Activated CD4-positive, alpha-beta memory T cell treated with anti-CD3 and anti-CD28 coated beads for 36 hours (primary cell): ENCODE results near the gene ATP8A1. TPM values are rescaled to one million over a fixed set of nuclear protein-coding genes. Genes with fewer than 3 reads are reported as not detected.
A peak's percentile ranks its signal among the peaks of the same experiment; 100 is the strongest.
"Not testable (repeated sequence)": the region's sequence is repeated elsewhere in the genome, so short reads cannot be mapped to it uniquely, and the experiment has no call there.

Source experiments
- CTCF ChIA-PET: fragments of 350-600 bp; sonication (Branson Sonifier 250); formaldehyde crosslinking; loops from one replicate; lab custom pipeline; 2021; ENCODE audit warnings: antibody characterized with exemption, inconsistent platforms; lab: Charles Lee
- POLR2A ChIA-PET: fragments of 350-600 bp; sonication (Branson Sonifier 250); formaldehyde crosslinking; loops from one replicate; lab custom pipeline; 2021; ENCODE audit warnings: antibody characterized with exemption; lab: Charles Lee
- DNase-seq: peaks from one replicate; pipeline ENCODE4 v3.0.0-alpha.2; 2020
- H3K27ac Mint-ChIP-seq: one replicate; pipeline ENCODE4 v1.8.0; 2021; ENCODE audit warnings: mixed read lengths
- H3K27me3 Mint-ChIP-seq: one replicate; pipeline ENCODE4 v1.8.0; 2021; ENCODE audit warnings: mixed read lengths
- H3K36me3 Mint-ChIP-seq: one replicate; pipeline ENCODE4 v1.8.0; 2021; ENCODE audit warnings: mixed read lengths
- H3K4me1 Mint-ChIP-seq: one replicate; pipeline ENCODE4 v1.8.0; 2021; ENCODE audit warnings: low read depth, mixed read lengths
- H3K4me3 Mint-ChIP-seq: one replicate; pipeline ENCODE4 v1.8.0; 2021; ENCODE audit warnings: mild to moderate bottlenecking, mixed read lengths
- H3K9me3 Mint-ChIP-seq: one replicate; pipeline ENCODE4 v1.8.0; 2021; ENCODE audit warnings: mixed read lengths
- intact Hi-C: fragments of 100-400 bp; cut with micrococcal nuclease; formaldehyde crosslinking; loops from one replicate; pipeline ENCODE4 v1.15.1; 2023
- total RNA-seq, 2 experiments: library from RNA; stranded (reverse); gene quantifications; one replicate each; pipeline ENCODE4 v1.2.3, GENCODE V29; 2021

The ATP8A1 gene
- total RNA-seq, result 10 to 100 TPM; 23.9 to 24.0 TPM

DNA sequence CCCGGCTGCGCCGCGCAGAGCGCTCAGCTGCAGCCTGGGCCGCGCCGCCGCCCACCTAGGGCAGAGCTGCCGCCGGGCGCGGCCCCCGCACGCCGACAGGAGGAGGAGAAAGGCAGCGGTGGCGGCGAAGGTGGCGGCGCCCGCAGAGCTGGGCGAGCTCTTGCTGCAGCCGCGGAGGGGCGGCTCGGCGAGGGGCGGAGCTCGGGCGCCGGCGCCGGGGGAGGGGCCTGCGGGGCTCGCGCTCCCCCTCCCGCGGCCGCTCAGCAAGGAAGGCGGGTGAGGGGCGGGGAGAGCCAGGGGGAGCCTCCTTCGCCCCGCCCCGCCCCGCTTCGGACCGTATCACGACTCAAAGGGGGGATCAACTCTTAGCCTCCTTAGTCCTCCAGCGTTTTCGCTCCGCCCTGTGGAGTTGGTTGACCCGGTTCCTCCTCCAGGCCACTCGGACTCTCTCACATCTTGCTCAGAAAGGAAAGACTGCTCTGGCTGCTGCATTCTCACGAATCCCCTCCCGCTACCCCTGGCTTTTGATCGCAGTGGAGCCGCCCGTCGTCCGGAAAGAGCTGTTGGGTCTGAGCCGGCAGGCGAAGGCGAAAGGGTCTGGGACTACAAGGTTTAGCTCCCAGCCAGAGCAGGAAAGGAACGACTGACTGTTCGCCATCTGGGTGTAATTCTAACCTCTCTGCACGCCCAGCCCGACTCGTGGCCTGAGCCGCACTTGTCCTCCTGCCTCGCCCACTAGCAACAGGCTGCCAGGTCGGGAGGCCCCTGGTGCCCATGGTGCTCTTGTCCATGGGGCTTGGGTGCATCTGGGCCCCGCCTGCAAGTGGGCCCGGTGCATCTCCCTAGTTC is at the start of gene ATP8A1:
ATP8A1 (minus strand) TSS at position 162 of the 849 bp plus-strand sequence. CDS start 232 bp downstream, outside the sequence.
- Mint-ChIP-seq H3K4me1 (peaks cover 40% of the 10 kb centered on the region), H3K27me3 (no peaks in the 10 kb centered on the region), H3K27ac (peak within 1 kb of the TSS; percentile 95), H3K9me3 (peaks cover 10% of the 10 kb centered on the region), H3K4me3 (peak within 1 kb of the TSS; percentile 89), H3K36me3 (peaks cover 9% of the 10 kb centered on the region)
- POLR2A ChIA-PET, result interaction anchor here (1.0 to 2.0 kb wide), 11 partner anchors 9 to 77 kb away, joined by 3 to 23 read pairs (median 5); no protein-coding TSS in a partner anchor
- DNase-seq, result peak; percentile 94
- CTCF ChIA-PET, result interaction anchor here (0.6 to 2.2 kb wide), 12 partner anchors 9 to 208 kb away, joined by 3 to 14 read pairs (median 4); no protein-coding TSS in a partner anchor
- intact Hi-C loops, result loop anchor here (1.0 kb wide), 3 partner anchors 15 to 77 kb away; no protein-coding TSS in a partner anchor

DNA sequence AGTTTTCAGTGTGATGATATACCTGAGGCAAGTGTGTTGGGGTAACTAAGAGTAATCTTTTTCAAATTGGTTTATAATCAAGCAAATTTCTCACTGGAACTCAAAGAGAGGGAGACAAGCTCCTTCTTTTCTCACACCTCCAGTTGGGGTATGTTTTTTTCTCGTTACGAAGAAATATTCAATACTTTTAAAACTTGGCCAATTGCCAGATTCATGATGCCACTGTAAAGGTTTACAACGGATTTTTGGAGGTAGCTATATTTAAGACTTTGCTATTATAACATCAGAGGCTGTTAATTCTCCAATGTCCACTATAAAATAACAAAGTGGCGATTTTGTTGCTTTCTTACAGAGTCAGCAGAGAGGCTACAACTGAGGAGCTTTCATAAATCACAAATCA is 49.2 kb upstream of the ATP8A1 start:
- Mint-ChIP-seq H3K4me1 (no peaks in the 10 kb centered on the region), H3K4me3 (no peak overlapping the region), H3K27me3 (peaks cover 13% of the 10 kb centered on the region), H3K9me3 (no peaks in the 10 kb centered on the region), H3K27ac (no peak overlapping the region), H3K36me3 (no peaks in the 10 kb centered on the region)
- intact Hi-C loops, result no loop called here
- no peak for DNase-seq
- POLR2A ChIA-PET, result no interaction called here
- CTCF ChIA-PET, result interaction anchor here (1.3 kb wide), 1 partner anchor 138 kb away, joined by 3 read pairs; no protein-coding TSS in a partner anchor

DNA sequence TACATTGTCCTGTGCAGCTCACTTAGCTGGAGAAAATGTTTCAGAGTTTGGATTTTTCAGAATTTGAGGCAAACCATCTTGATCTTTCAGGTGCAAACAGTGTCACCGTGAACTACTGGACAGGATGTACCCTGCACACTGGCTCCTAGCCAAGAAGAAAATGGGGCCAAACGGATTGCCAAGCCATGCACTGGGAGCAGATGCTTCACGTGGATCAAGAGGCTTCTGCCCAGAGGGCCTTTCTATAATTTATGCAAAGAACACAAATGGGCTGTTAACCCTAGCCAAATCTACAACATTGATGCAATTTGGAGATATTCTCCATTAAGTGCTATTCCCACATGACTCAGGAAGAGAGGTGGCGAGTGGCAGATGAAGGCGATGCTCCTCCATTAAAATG is 46.9 kb upstream of the ATP8A1 start:
- peaks cover 2% of the 10 kb centered on the region for H3K9me3 Mint-ChIP-seq
- CTCF ChIA-PET, result interaction anchor here (1.4 to 2.3 kb wide), 2 partner anchors 115 to 135 kb away, joined by 3 to 7 read pairs; no protein-coding TSS in a partner anchor

DNA sequence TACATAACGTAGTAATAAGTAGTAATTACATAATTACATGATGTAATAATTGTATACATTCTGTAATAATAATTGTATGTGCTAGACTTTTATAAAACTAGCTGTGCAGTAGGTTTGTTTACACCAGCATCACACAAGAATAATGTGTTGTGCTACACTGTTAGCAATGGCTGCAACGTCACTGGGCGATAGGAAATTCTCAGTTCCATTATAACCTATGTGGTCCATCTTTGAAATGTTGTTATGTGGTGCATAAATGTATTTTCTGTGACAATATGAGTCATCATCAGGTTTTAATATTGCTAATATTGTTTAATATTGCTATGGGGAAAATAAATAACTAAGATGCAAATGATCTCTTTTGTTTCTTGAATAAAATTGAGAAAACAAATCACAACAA is 46.0 kb upstream of the ATP8A1 start:
- DNase-seq, result no peak
- intact Hi-C loops, result no loop called here
- ChIA-PET CTCF (interaction anchor here (2.3 kb wide), 1 partner anchor 134 kb away, joined by 7 read pairs; no protein-coding TSS in a partner anchor), POLR2A (no interaction called here)
- Mint-ChIP-seq H3K27me3 (peaks cover 6% of the 10 kb centered on the region), H3K27ac (no peak overlapping the region), H3K4me3 (no peak overlapping the region), H3K9me3 (peaks cover 3% of the 10 kb centered on the region), H3K36me3 (no peaks in the 10 kb centered on the region), H3K4me1 (no peaks in the 10 kb centered on the region)

More for the DNA sequence above, 46.9 kb upstream of the ATP8A1 start:
- H3K4me3 Mint-ChIP-seq, result no peak overlapping the region
- no peak for DNase-seq
- H3K36me3 Mint-ChIP-seq, result no peaks in the 10 kb centered on the region
- intact Hi-C loops, result no loop called here
- no peak overlapping the region for H3K27ac Mint-ChIP-seq
- H3K4me1 Mint-ChIP-seq, result no peaks in the 10 kb centered on the region
- peaks cover 11% of the 10 kb centered on the region for H3K27me3 Mint-ChIP-seq
- POLR2A ChIA-PET, result no interaction called here

DNA sequence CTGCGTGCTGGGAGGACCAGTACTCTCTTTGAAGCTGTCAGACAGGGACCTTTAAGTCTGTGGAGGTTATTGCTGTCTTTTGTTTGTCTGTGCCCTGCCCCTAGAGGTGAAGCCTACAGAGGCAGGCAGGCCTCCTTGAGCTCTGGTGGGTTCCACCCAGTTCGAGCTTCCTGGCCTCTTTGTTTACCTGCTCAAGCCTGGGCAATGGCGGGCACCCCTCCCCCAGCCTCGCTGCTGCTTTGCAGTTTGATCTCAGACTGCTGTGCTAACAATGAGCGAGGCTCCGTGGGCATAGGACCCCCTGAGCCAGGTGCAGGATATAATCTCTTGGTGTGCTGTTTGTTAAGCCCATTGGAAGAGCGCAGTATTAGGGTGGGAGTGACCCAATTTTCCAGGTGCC is 44.9 kb upstream of the ATP8A1 start:
- CTCF ChIA-PET, result interaction anchor here (2.3 kb wide), 1 partner anchor 133 kb away, joined by 7 read pairs; no protein-coding TSS in a partner anchor
- H3K27ac Mint-ChIP-seq, H3K4me3 Mint-ChIP-seq, DNase-seq, intact Hi-C loops, H3K36me3 Mint-ChIP-seq, H3K4me1 Mint-ChIP-seq, H3K27me3 Mint-ChIP-seq, POLR2A ChIA-PET, H3K9me3 Mint-ChIP-seq: not testable (repeated sequence)

DNA sequence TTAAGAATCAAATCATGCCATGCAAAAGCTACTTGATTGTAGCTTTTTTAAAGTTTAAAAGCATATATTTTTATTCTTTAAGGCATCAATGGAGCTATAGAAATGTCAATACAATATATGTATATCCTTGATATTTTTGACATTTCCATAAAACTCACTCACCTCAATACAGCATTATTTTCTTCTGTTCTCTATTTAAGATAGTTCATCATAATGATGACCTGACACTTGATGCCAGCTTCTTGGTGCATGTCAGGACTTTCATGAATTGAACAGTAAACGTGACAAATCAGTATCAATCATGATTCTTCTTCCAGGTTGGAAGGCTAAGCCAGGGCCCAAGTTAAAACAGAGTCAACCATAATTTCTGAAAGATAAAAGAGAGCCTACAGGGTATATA is 33.6 kb upstream of the ATP8A1 start:
- Mint-ChIP-seq H3K27ac (no peak overlapping the region), H3K4me3 (no peak overlapping the region), H3K4me1 (no peaks in the 10 kb centered on the region), H3K27me3 (no peaks in the 10 kb centered on the region), H3K36me3 (no peaks in the 10 kb centered on the region), H3K9me3 (no peaks in the 10 kb centered on the region)
- POLR2A ChIA-PET, result no interaction called here
- DNase-seq, result no peak
- intact Hi-C loops, result no loop called here
- CTCF ChIA-PET, result interaction anchor here (0.8 kb wide), 1 partner anchor 122 kb away, joined by 3 read pairs; no protein-coding TSS in a partner anchor

DNA sequence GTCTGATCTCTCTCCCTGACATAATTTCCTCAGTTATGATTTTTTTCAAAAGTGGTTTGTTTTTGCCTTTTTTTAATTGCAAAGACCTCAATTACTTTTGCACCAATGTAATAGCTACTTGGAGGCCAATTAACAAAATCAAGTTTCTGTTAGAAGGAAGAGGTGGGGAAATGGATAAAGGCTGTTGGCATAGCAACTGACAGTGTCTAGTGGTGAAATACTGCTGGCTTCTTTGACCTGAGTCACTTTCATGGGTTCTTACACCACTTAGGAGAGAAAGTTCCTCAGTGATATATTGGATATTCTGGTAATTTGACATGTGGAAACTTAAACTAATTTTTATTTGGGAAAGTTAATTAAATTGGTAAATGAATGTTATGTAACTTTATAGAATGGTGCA is 26.5 kb upstream of the ATP8A1 start:
- intact Hi-C loops, result no loop called here
- Mint-ChIP-seq H3K4me1 (no peaks in the 10 kb centered on the region), H3K27ac (no peak overlapping the region), H3K27me3 (no peaks in the 10 kb centered on the region), H3K36me3 (no peaks in the 10 kb centered on the region), H3K4me3 (no peak overlapping the region), H3K9me3 (no peaks in the 10 kb centered on the region)
- ChIA-PET POLR2A (no interaction called here), CTCF (no interaction called here)
- DNase-seq, result no peak

DNA sequence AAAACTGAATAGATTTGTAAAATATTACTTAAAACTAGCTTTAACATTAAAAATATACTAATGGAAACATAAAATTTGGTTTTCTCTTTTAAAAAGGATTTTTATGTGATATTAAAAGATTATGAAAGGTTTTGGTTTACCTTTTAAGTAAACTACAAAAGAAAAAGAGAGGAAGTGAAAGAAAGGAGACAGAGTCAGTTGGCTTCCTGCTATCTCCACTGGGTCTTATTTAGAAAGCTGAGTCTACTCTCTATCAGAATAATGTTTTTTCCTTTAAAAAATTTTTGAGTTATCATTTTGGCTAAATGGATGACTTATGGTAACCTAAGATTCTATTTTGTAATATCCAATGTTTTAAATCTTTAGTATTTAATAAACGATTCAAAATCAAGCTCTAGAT is 21.6 kb upstream of the ATP8A1 start:
- Mint-ChIP-seq H3K27me3 (no peaks in the 10 kb centered on the region), H3K9me3 (no peaks in the 10 kb centered on the region), H3K4me3 (no peak overlapping the region), H3K4me1 (no peaks in the 10 kb centered on the region), H3K36me3 (no peaks in the 10 kb centered on the region), H3K27ac (no peak overlapping the region)
- ChIA-PET CTCF (interaction anchor here (1.2 kb wide), 1 partner anchor 21 kb away, joined by 3 read pairs; the partner anchor contains the start of gene ATP8A1), POLR2A (no interaction called here)
- no peak for DNase-seq
- intact Hi-C loops, result no loop called here

DNA sequence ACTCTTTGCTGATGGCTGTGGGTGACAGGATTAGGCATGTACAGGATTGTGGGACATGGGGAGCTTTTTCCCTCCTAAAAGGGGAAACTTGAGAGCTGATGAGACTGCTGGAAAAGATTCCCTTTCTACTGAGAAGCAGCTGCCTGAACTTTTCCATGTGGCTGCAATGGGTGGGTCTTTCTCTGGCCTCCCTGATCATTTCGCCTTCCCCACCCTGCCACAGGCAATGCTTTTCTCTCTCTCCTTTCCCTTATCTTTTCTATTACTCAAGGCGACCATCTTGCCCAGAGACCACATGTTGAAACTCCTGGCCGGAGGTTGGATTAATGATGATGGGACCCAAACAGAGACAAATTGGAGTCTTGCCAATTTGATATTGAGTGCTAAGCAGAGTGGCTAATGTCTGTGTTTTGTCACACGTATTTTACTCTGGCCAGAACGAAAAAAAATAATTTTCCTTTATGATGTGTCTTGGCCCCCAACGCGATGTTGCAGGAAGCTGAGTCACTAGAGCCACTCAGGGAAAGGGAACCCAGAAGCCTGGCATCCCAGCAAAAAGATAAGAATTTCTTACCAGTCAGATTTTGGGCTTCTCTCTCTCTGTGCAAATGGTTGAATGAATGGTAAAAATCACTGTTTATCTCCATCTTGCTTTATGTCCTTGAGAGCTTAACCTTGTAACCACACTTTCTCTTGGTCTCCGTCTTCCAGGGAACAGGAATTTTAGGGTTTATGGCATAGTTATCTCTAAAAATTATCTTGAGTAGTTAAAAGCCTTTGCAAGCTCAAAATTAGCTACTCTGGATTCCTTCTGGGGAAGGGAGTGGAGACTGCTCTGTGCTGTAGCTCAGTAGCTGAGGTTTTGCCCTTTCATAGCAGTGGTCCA is 19.4 kb upstream of the ATP8A1 start:
- Mint-ChIP-seq H3K4me1 (peaks cover 20% of the 10 kb centered on the region), H3K27me3 (no peaks in the 10 kb centered on the region), H3K36me3 (peaks cover under 1% of the 10 kb centered on the region), H3K9me3 (no peaks in the 10 kb centered on the region), H3K4me3 (no peak overlapping the region), H3K27ac (no peak overlapping the region)
- no peak for DNase-seq
- ChIA-PET POLR2A (no interaction called here), CTCF (interaction anchor here (0.8 to 1.1 kb wide), 2 partner anchors 107 to 108 kb away, joined by 3 read pairs; no protein-coding TSS in a partner anchor)
- intact Hi-C loops, result no loop called here

DNA sequence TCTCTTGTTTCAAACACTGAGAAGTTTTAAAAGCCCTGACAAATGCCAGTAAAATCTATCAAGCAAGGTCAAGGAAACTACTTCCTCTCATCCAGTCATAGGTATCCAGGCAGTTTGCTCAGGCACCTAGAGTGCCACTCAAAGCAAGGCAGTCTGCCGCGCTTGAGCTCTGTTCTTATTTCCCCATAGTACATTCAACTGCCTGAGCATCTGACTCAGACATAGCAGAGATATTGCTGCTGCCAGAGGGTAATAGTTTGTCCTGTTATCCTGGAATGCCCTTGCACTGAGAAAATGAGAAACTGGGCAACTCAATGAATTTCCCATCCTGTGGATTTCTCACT is 16.1 kb upstream of the ATP8A1 start:
- peak overlapping the region; percentile 20 for H3K4me3 Mint-ChIP-seq
- intact Hi-C loops, result loop anchor here (2.0 kb wide), 2 partner anchors 34 to 64 kb away; no protein-coding TSS in a partner anchor
- POLR2A ChIA-PET, result interaction anchor here (0.7 to 2.3 kb wide), 4 partner anchors 15 to 93 kb away, joined by 3 to 23 read pairs (median 4); partner anchors contain the start of gene ATP8A1
- peaks cover 2% of the 10 kb centered on the region for H3K36me3 Mint-ChIP-seq
- peak overlapping the region; percentile 84 for H3K27ac Mint-ChIP-seq
- peak; percentile 43 for DNase-seq
- peaks cover 35% of the 10 kb centered on the region for H3K4me1 Mint-ChIP-seq
- CTCF ChIA-PET, result interaction anchor here (1.1 to 1.6 kb wide), 2 partner anchors 16 kb away, joined by 3 to 10 read pairs; partner anchors contain the start of gene ATP8A1
- H3K9me3 Mint-ChIP-seq, result no peaks in the 10 kb centered on the region
- H3K27me3 Mint-ChIP-seq, result no peaks in the 10 kb centered on the region

DNA sequence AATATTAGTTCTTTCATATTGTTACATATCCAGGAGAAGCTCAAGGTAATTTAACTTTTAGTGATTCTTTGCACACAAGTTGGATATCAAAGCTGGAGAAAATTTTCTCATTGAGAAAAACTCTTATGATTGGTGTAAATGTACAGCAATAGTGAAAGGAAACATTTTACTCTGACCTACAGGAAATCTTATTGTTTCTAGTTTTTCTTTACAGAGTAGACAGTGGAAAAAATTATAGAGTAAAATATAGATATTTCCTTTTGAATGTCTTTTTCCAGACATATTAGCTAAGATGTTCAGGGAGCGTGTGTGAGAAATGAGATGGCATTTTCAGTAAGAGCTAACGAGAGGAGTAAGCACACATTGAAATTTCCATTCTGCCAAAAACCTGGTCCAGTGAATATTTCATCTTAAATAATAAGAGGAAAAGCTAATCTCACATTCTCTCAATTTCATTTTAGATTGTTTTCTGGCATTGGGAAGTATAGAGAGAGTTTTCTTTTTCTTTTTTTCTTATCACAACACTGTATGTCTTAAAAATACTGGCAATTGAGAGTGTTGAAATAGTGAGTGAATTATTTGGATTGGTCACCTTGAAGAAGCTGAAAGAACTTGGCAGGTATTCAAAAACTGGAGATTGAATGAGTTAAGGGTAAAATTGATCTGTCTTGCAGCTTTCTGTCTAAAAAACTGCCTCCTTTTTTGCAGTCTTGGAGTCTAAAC is 15.6 kb upstream of the ATP8A1 start:
- Mint-ChIP-seq H3K4me1 (peaks cover 35% of the 10 kb centered on the region), H3K9me3 (no peaks in the 10 kb centered on the region), H3K27ac (peak overlapping the region; percentile 84), H3K27me3 (no peaks in the 10 kb centered on the region), H3K4me3 (peak overlapping the region; percentile 20), H3K36me3 (peaks cover 2% of the 10 kb centered on the region)
- DNase-seq, result no peak
- CTCF ChIA-PET, result interaction anchor here (0.8 to 1.6 kb wide), 3 partner anchors 16 to 104 kb away, joined by 3 to 10 read pairs (median 3); partner anchors contain the start of gene ATP8A1
- POLR2A ChIA-PET, result interaction anchor here (0.7 to 2.3 kb wide), 6 partner anchors 14 to 110 kb away, joined by 3 to 23 read pairs (median 4); partner anchors contain the start of gene ATP8A1
- intact Hi-C loops, result loop anchor here (1.0 to 2.0 kb wide), 4 partner anchors 15 to 64 kb away; partner anchors contain the start of gene ATP8A1
